ENCODE results near the gene DCAF11. TPM values are rescaled to one million over a fixed set of nuclear protein-coding genes. Genes with fewer than 3 reads are reported as not detected.

The DCAF11 gene
- total and polyA plus RNA-seq, 2 of the 13 experiments (the other 11 are each of a cell fraction or from before 2014, with no cell fraction given), result 150 to 257 TPM

- CTCF ChIA-PET (ENCODE audit: low intra/inter-chr PET ratio, low total read pairs), result no interaction called here
- POLR2A ChIA-PET, result interaction anchor here (1.5 to 22.7 kb wide), 6 partner anchors 9 to 38 kb away, joined by 4 to 977 read pairs (median 11); partner anchors contain the start of genes DCAF11, EMC9, IRF9 and NRL
- in situ Hi-C loops (cut with HindIII; ENCODE audit: extremely low pct_ligation_motif_present, low pct_unique_long_range_greater_than_20kb), result loop anchor here (25.0 kb wide), 1 partner anchor 820 kb away; the partner anchor contains the start of genes BCL2L2, PABPN1 and PPP1R3E
- 0 out of 2 replicates have a peak, but pooled peaks have one; percentile 29 for TF ChIP-seq IRF9 (CRISPR knock-in tag; IDR thresholded peaks at IDR 0.05; ENCODE audit: borderline replicate concordance)
- peak; percentile 46; the same call in 1 of the 2 replicates for TF ChIP-seq ZNF619 (CRISPR knock-in tag; IDR thresholded peaks at IDR 0.05)
- TF ChIP-seq ZIK1 (CRISPR knock-in tag; IDR thresholded peaks at IDR 0.05; ENCODE audit: borderline replicate concordance, low read depth), result 0 out of 2 replicates have a peak, but pooled peaks have one; percentile 4
- 0 out of 2 replicates have a peak, but pooled peaks have one; percentile 1 for TF ChIP-seq BORCS8-MEF2B (CRISPR knock-in tag; IDR thresholded peaks at IDR 0.05)
- TF ChIP-seq, protein P1, sequence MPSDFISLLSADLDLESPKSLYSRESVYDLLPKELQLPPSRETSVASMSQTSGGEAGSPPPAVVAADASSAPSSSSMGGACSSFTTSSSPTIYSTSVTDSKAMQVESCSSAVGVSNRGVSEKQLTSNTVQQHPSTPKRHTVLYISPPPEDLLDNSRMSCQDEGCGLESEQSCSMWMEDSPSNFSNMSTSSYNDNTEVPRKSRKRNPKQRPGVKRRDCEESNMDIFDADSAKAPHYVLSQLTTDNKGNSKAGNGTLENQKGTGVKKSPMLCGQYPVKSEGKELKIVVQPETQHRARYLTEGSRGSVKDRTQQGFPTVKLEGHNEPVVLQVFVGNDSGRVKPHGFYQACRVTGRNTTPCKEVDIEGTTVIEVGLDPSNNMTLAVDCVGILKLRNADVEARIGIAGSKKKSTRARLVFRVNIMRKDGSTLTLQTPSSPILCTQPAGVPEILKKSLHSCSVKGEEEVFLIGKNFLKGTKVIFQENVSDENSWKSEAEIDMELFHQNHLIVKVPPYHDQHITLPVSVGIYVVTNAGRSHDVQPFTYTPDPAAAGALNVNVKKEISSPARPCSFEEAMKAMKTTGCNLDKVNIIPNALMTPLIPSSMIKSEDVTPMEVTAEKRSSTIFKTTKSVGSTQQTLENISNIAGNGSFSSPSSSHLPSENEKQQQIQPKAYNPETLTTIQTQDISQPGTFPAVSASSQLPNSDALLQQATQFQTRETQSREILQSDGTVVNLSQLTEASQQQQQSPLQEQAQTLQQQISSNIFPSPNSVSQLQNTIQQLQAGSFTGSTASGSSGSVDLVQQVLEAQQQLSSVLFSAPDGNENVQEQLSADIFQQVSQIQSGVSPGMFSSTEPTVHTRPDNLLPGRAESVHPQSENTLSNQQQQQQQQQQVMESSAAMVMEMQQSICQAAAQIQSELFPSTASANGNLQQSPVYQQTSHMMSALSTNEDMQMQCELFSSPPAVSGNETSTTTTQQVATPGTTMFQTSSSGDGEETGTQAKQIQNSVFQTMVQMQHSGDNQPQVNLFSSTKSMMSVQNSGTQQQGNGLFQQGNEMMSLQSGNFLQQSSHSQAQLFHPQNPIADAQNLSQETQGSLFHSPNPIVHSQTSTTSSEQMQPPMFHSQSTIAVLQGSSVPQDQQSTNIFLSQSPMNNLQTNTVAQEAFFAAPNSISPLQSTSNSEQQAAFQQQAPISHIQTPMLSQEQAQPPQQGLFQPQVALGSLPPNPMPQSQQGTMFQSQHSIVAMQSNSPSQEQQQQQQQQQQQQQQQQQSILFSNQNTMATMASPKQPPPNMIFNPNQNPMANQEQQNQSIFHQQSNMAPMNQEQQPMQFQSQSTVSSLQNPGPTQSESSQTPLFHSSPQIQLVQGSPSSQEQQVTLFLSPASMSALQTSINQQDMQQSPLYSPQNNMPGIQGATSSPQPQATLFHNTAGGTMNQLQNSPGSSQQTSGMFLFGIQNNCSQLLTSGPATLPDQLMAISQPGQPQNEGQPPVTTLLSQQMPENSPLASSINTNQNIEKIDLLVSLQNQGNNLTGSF (CRISPR knock-in tag; IDR thresholded peaks at IDR 0.05), result 0 out of 2 replicates have a peak, but pooled peaks have one; percentile 53
- TF ChIP-seq, protein P2, sequence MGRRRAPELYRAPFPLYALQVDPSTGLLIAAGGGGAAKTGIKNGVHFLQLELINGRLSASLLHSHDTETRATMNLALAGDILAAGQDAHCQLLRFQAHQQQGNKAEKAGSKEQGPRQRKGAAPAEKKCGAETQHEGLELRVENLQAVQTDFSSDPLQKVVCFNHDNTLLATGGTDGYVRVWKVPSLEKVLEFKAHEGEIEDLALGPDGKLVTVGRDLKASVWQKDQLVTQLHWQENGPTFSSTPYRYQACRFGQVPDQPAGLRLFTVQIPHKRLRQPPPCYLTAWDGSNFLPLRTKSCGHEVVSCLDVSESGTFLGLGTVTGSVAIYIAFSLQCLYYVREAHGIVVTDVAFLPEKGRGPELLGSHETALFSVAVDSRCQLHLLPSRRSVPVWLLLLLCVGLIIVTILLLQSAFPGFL (CRISPR knock-in tag; IDR thresholded peaks at IDR 0.05), result 0 out of 2 replicates have a peak, but pooled peaks have one; percentile 87
- 0 out of 2 replicates have a peak, but pooled peaks have one; percentile 16 for TF ChIP-seq ZBTB26 (CRISPR knock-in tag; IDR thresholded peaks at IDR 0.05; ENCODE audit: borderline replicate concordance)
- TF ChIP-seq SCMH1 (CRISPR knock-in tag; IDR thresholded peaks at IDR 0.05; ENCODE audit: borderline replicate concordance), result no peak
- TF ChIP-seq ZNF598 (CRISPR knock-in tag; IDR thresholded peaks at IDR 0.05; ENCODE audit: borderline replicate concordance), result peak; percentile 36; the same call in 1 of the 2 replicates
- peak; percentile 43; the same call in 1 of the 2 replicates for TF ChIP-seq ZNF143 (CRISPR knock-in tag; IDR thresholded peaks at IDR 0.05)
Observed at GRCh38 chr14:24132061-24132685, 17.6 kb downstream of the DCAF11 start.

More at GRCh38 chr14:24132061-24132685, 17.6 kb downstream of the DCAF11 start:
- no peaks in the 10 kb centered on the region; a peak in 1 of 5 replicates for H3K27me3 ChIP-seq (ENCODE audit: control insufficient read depth in 1 of 2, insufficient read depth in 2 of 2, low read length in 2 of 2)
- FAIRE-seq (no peak), ATAC-seq (no peak), DNase-seq (ENCODE audit: low spot score) (no peak)
- no peak overlapping the region; the same call in 1 of the 2 replicates for H3K9ac ChIP-seq (ENCODE audit: insufficient read depth, low read depth, low read length)
- intact Hi-C loops (cut with micrococcal nuclease; ENCODE audit: unreplicated experiment), result no loop called here
- no peaks in the 10 kb centered on the region for H3K9me3 ChIP-seq (ENCODE audit: low read length)
- H3K4me3 ChIP-seq (replicated peaks in 1 of 3; ENCODE audit: insufficient read depth in 1 of 3, low read depth in 2 of 3, low read length in 3 of 3), result no peak overlapping the region
- H3K4me2 ChIP-seq (ENCODE audit: low read depth, low read length), result no peak overlapping the region; the same call in 1 of the 2 replicates
- peaks cover 59% of the 10 kb centered on the region for H3K4me1 ChIP-seq (ENCODE audit: insufficient read depth, low read length)
- BruUV-seq (replicated peaks), result no TSS peak
- peak overlapping the region; percentile 48 for H3K27ac ChIP-seq (ENCODE audit: extremely low read length, insufficient read depth, low read length)
- H3K79me2 ChIP-seq (ENCODE audit: insufficient read depth, low read length), result peaks cover 11% of the 10 kb centered on the region
- 88% methylated on average over 24 of the region's 24 CpGs for WGBS (ENCODE audit: low lambda C conversion rate)
- H3K36me3 ChIP-seq (replicated peaks in 1 of 2; ENCODE audit: control insufficient read depth in 1 of 2, insufficient read depth in 2 of 2, low read length in 2 of 2), result peaks cover 0 to under 1% of the 10 kb centered on the region in 2 experiments; a peak in 2 of 5 replicates
- peaks cover 4% of the 10 kb centered on the region; the same call in 1 of the 2 replicates for H4K20me1 ChIP-seq (ENCODE audit: insufficient read depth, low read length)
- H2AFZ ChIP-seq (ENCODE audit: low read length), result no peak overlapping the region
